ENCODE measurements around the gene ITFG1. TPM values are rescaled to one million over a fixed set of nuclear protein-coding genes. Genes with fewer than 3 reads are reported as not detected.

Gene ITFG1
- total and polyA plus RNA-seq, 2 of the 8 experiments (the other 6 are each of a cell fraction or from before 2014, with no cell fraction given) = 13.8 to 22.2 TPM

DNA sequence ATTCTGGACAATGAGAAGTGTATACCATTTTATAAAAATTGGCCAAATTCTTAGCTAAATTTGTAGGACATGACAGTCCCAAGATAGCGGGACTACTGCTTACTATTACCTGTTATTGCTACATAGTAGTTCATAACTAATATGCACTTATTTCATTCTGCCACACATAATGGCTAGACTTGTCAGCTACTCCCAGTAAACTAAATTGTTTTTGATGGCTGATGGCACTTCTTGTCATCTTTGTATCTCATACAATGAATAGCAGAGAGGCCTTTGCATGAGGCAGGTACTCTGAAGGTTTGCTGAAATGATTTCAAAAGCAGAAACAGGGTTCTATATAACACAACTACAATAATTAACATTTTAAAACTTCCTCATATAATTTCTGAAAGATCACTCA lies 44.0 kb downstream of the ITFG1 start:
- ChIA-PET CTCF (ENCODE audit: partially characterized antibody) (interaction anchor here (0.9 to 2.2 kb wide), 3 partner anchors 8 to 696 kb away, joined by 3 to 8 read pairs (median 3); no protein-coding TSS in a partner anchor), POLR2A (ENCODE audit: partially characterized antibody) (interaction anchor here (1.3 kb wide), 1 partner anchor 9 kb away, joined by 3 read pairs; no protein-coding TSS in a partner anchor)
- H3K4me1 ChIP-seq (replicated peaks in 1 of 4; ENCODE audit: control insufficient read depth in 3 of 4, insufficient read depth in 4 of 4, low read length in 3 of 4) = no peaks in the 10 kb centered on the region
- H3K23ac ChIP-seq (ENCODE audit: insufficient read length) = no peak overlapping the region
- no peaks in the 10 kb centered on the region for H3K27me3 ChIP-seq (replicated peaks in 1 of 4; ENCODE audit: control insufficient read depth in 3 of 4, extremely low read depth in 1 of 4, insufficient read depth in 3 of 4, low read length in 3 of 4)
- H2BK12ac ChIP-seq (ENCODE audit: low read depth, low read length) = no peak overlapping the region
- H3K56ac ChIP-seq (replicated peaks; ENCODE audit: insufficient read length, low read depth, low read length) = no peak overlapping the region
- TF ChIP-seq EGR1 (IDR thresholded peaks at IDR 0.05; ENCODE audit: borderline replicate concordance, low read depth, low read length) = no peak
- no peak for TF ChIP-seq CBX8 (IDR thresholded peaks at IDR 0.05; ENCODE audit: borderline replicate concordance, low read depth, low read length)
- no peak for TF ChIP-seq RXRA (IDR thresholded peaks at IDR 0.05; ENCODE audit: insufficient read depth, low read depth, low read length)
- TF ChIP-seq ASH2L (IDR thresholded peaks at IDR 0.05; ENCODE audit: low read length) = no peak
- no peak for TF ChIP-seq SIRT6 (IDR thresholded peaks at IDR 0.05; ENCODE audit: low read length)
- H3K4ac ChIP-seq (replicated peaks; ENCODE audit: insufficient read length, low read depth, low read length) = no peak overlapping the region
- no peak overlapping the region for H4K91ac ChIP-seq (replicated peaks; ENCODE audit: insufficient read length, low read length)
- no peak overlapping the region for H3K4me2 ChIP-seq (ENCODE audit: insufficient read depth in 1 of 2, low read depth in 2 of 2, low read length in 2 of 2)
- no peaks in the 10 kb centered on the region for H3K23me2 ChIP-seq (ENCODE audit: low read depth, low read length)
- H2BK5ac ChIP-seq (ENCODE audit: low read depth, low read length) = no peak overlapping the region
- H2AFZ ChIP-seq (ENCODE audit: low read length) = no peak overlapping the region
- no peaks in the 10 kb centered on the region for H3K79me2 ChIP-seq (ENCODE audit: control insufficient read depth in 1 of 2, insufficient read depth in 2 of 2, low read length in 2 of 2)
- H3K14ac ChIP-seq (ENCODE audit: insufficient read length) = no peak overlapping the region
- no peak overlapping the region for H4K8ac ChIP-seq (ENCODE audit: extremely low read depth, insufficient read depth, low read length)
- 100% methylated on average over 1 of the region's 1 CpG; no CpG with 5 or more reads in 1 of the 2 experiments for WGBS, 2 experiments (ENCODE audit: extremely low coverage in 1 of 2, insufficient coverage in 1 of 2, insufficient read length in 1 of 2, insufficient replicate concordance in 2 of 2, low coverage in 1 of 2, low lambda C conversion rate in 2 of 2, missing lambda C conversion rate in 1 of 2)
- no peak overlapping the region for H4K5ac ChIP-seq (ENCODE audit: insufficient read length, low read depth, low read length)
- H3K79me1 ChIP-seq (ENCODE audit: low read depth, low read length) = no peaks in the 10 kb centered on the region
- H3K36me3 ChIP-seq (ENCODE audit: control insufficient read depth in 2 of 4, insufficient read depth in 4 of 4, low read length in 3 of 4) = no peaks in the 10 kb centered on the region
- H3K27ac ChIP-seq (ENCODE audit: low read depth, low read length) = no peak overlapping the region
- no peak overlapping the region for H2BK120ac ChIP-seq (replicated peaks; ENCODE audit: low read depth, low read length)
- no peak for DNase-seq (ENCODE audit: low read depth in 1 of 2, low spot score in 2 of 2)
- H3K18ac ChIP-seq (ENCODE audit: extremely low read depth, low read length) = no peak overlapping the region
- no peak for FAIRE-seq
- no peak overlapping the region for H3K4me3 ChIP-seq (ENCODE audit: extremely low read depth in 1 of 4, insufficient read depth in 2 of 4, low read depth in 3 of 4, low read length in 4 of 4)
- H2AK5ac ChIP-seq (ENCODE audit: low read depth, low read length) = no peak overlapping the region
- no peak overlapping the region for H2BK15ac ChIP-seq (ENCODE audit: low read length)
- H4K20me1 ChIP-seq (replicated peaks in 1 of 2; ENCODE audit: control insufficient read depth in 1 of 2, insufficient read depth in 2 of 2, low read length in 2 of 2) = no peaks in the 10 kb centered on the region
- no peak overlapping the region for H3K9ac ChIP-seq (replicated peaks in 1 of 4; ENCODE audit: extremely low read depth in 1 of 4, low read depth in 3 of 4, low read length in 3 of 4)
- H3K9me3 ChIP-seq (ENCODE audit: insufficient read depth in 2 of 2, low read depth in 1 of 2, low read length in 1 of 2) = no peaks in the 10 kb centered on the region
- H2BK20ac ChIP-seq (ENCODE audit: low read length) = no peak overlapping the region

Data from H1 (cell line).